ENCODE results near the gene EPB41L3.
"Not testable (repeated sequence)": the region's sequence is repeated elsewhere in the genome, so short reads cannot be mapped to it uniquely, and the experiment has no call there.

- not testable (repeated sequence) for TF ChIP-seq CTCF, POLR2A (IDR thresholded peaks at IDR 0.05)
Measured at GRCh38 chr18:5511541-5511940, 32.3 kb downstream of the EPB41L3 start.
